NCI-H460 (cell line): ENCODE data around the gene ADAMTSL3. TPM values are rescaled to one million over a fixed set of nuclear protein-coding genes. Genes with fewer than 3 reads are reported as not detected.

Experiments
- DNase-seq: peaks from one replicate; pipeline ENCODE4 v3.0.0-alpha.2; 2016; ENCODE audit warnings: low read depth; ENCODE audit errors: extremely low read depth
- total RNA-seq: library from RNA; depleted of rRNA; stranded (reverse); fragments of >200 nt; shearing (Covaris generic); gene quantifications from 2 replicates; pipeline ENCODE4 v1.2.3, GENCODE V29; 2014

Gene ADAMTSL3
- total RNA-seq, 1 experiment from 2014 or later, result not detected

DNA sequence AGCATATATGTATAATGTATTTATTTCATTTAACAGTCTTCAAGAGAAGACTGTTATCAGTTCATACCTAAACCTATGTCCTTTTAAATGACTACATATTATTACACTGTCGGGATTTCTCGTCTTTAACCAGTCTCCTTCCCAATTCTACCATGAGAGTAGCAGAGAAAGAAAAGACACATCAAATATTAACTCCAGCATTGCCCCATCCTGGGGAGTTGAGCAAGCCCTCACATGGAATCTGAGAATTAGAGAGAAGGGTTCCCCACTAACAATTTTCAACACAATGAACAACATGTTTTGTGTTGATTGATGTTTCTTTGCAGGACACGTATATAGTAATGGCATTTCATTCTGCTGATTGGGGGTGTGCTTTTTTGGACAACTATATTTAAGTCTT, 257.4 kb downstream of the ADAMTSL3 start:
- DNase-seq, result no peak

DNA sequence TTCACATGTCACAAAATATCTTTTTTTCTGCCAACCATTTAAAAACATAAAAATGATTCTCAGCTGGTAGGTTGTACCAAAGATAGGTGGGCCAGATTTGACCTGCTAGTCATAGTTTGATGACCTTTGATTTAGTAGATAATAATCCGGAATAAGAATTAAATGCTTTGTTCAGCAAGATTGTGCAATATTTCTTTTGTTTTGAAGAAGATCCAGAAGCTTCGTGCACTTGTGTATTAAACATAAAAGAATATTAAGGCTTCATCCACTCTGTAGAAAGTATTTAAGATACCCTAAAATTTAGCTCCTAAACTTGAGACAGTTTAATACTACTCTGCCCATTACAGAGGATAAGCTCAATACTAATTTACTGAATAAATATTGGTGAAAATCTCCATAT, 258.4 kb downstream of the ADAMTSL3 start:
- DNase-seq, result no peak

DNA sequence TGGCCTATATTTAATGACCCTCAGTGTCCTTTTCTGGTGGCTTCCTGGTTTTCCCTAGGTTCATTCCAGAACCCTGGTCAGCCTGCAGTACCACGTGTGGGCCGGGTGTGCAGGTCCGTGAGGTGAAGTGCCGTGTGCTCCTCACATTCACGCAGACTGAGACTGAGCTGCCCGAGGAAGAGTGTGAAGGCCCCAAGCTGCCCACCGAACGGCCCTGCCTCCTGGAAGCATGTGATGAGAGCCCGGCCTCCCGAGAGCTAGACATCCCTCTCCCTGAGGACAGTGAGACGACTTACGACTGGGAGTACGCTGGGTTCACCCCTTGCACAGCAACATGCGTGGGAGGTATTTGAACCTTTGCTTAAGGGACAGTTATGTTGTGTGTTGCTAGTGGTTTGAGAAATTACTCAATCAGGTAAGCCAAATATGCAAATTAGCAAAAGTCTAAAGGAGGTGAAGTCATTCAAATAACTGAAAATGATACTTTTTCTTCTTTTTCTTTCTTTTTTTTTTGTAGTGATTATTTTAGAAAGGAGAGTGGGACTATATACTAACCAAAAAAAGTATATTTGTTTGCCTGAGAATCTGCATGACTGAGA, 259.2 kb downstream of the ADAMTSL3 start:
- no peak for DNase-seq

DNA sequence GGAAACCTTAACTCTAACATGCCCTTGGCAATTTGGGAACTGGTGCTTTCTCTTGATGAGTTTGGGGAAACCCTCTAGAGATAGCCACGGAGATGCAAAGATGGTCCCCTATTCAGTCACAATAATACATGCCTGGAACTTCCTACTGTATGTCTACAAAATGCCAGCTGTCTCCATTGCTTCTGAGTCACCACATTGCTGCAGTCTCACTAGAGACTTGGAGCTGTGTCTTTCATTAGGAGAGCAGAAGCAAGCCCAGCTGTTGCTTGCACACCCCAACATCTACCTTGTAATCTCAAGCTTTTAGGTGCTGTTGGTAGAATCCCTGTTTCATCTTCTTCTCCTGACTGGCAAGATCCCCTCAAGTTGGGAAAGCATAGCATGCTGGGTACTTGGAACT, 261.0 kb downstream of the ADAMTSL3 start:
- DNase-seq, result no peak

DNA sequence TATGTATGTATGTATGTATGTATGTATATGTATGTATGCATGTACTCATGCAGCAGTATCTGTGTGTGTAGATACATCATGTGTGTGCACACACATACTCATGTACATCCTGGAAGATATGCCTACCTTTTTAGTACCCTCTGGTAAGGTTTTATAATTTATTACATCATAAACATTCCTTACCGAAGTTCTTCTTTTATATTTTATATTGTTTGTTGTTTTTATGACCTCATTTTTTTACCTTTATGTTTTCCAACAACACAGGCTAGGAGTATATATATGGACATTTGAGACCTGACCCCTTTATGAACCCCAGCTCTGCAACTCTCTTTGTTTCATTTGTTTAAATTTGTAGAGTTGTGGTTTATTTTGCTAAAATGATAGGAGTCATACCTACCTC, 263.5 kb downstream of the ADAMTSL3 start:
- DNase-seq, result no peak

DNA sequence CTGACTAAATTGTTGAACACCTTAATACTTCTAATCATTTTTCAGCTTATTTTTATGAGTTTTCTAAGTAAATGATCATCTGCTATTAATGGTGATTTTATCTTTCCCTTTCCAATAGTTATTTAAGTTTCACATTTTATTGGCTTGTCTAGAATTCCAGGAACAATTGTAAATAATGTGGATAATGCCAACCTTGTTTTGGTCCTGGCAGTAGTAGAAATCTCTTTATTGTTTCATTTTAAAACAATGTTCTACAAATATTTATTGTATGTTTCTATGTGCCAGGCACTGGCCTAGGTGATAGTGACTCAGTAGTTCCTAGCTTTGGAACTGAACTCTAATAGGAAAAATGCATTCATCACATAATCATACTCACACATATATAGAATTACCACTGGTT, 264.1 kb downstream of the ADAMTSL3 start:
- DNase-seq, result no peak

DNA sequence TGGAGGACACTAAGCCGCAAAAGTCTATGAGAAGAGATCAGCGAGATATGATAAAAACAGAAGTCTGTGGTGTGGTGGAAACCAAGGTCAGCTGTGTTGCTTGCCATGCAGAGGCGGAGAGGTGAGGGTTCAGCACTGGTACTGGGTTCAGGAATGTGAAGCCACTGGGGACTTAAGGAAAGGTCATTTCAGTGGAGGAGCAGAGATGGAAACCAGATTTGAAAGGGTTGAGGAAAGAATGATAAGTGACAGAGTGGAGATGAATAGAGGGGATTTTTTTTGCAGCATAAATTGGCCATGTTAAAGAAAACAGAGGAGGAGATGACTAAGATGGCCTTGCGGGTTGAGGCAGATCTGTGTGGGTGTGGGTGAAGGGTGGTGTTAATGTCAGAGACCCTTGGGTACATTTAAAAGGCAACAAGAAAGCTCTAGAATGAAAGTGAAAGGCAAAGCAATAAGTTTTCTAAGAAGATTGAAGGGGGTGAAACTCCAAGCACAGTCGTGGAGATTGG, 265.5 kb downstream of the ADAMTSL3 start:
- DNase-seq, result no peak

DNA sequence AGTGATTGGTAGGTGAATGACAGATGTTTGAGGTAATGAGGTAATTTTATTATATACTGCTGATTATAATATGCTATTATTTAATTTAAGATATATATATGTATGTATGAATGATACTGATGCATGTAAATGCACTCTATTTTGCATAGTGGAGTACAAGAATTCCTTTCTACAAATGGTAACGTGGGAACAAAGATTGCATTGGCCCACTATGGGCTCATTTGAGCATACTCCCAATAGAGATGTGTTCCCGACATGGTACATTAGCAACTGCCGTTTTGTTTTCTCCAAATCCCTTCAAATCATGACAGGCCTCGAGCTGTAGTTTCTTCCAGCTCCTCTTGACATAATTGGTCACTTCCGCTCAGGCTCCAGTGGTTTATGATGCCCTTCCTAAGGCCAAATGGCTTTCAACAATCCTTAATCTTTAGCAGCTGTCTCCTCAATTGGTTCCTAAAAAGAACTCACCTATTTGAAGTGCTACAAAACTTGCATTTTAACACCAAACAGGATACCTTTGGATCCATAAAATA, 266.1 kb downstream of the ADAMTSL3 start:
- no peak for DNase-seq

DNA sequence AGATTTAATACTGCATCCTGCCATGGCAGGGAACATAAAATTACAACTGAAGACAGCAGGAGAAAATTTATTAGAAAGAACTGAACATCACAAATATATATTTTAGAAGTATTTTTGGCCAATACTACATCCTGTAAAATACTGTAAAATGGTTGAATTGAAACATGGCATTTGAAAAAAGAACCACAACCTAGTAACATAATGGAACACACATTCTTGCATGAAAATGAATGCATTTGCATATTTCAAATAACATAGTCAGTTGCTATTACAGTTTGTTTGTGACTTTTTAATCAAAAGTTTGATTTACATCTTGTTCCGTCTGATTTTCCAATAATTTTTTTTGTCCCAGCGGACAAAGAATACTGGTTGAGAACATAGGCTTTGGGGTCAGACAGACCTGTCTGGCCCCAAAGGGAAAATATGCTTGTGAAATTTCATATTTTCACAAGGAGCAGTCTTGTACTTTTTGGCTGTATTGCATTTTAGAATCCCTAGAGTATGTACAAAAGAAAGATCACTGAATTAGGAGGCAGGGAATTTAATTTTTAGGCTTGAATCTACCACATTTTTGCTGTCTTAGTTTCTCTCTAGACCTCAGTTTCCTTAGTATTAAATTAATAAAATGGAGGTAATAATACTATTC, 268.8 kb downstream of the ADAMTSL3 start:
- no peak for DNase-seq

DNA sequence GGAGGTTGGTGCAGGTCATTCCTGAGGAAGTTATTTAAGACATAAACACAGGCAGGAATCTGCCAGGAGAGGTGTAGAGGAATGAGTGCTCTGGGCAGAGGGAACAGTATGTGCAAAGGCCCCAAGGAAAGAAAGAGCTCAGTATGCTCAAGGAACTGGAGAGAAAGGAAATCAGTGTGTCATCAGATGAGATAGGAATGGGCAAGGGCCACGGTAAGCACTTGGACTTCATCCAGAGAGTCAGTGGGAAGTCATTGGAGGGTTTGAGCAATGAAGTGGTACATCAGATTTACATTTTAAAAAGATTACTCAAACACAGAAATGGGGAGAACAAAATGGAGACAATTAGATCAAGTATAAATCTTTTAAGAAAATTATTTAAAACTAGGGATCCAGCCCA, 272.2 kb downstream of the ADAMTSL3 start:
- no peak for DNase-seq

DNA sequence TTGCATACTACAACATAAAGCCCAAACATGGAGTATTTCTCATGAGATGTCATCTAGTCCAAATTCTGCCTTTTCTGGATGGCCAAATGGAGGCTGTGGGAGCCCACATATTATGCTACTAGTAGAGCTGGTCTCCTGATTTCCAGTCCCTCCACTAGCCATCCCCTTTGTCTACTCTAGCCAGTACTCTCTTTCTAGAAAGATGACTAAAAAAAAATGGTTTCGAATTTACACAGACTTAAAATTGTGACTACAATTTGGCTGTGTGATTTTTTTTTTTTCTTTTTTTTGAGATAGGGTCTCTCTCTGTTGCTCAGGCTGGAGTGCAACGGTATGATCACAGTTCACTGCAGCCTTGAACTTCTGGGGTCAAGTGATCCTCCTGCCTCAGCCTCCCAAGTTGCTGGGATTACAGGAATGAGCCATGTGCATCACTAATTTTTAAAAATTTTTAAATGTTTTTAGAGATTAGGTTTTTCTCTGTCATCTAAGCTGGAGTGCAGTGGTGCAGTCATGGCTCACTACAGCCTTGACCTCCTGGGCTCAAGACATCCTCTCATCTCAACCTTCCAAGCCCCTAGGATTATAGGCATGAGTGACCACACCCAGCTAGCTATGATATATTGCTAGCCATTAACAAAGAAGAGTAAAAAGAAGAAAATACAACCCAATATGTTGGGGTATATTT, 273.9 kb downstream of the ADAMTSL3 start:
- DNase-seq, result no peak

DNA sequence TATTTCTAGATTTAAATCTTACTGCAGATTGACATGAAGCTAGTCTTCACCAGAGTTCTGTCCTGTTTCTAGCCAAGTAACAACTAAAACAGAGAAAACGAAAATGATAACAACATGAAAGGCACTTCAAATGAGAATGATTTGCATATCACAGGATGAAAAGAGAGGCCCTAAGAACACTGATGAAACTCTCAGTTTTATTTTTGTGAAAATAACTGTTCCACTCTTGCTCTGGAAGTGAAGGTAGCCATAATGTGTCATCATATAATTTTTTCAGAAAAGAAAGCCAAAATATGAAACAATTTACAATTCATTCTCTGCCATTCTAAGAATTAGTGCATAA, 274.4 kb downstream of the ADAMTSL3 start:
- DNase-seq, result no peak

DNA sequence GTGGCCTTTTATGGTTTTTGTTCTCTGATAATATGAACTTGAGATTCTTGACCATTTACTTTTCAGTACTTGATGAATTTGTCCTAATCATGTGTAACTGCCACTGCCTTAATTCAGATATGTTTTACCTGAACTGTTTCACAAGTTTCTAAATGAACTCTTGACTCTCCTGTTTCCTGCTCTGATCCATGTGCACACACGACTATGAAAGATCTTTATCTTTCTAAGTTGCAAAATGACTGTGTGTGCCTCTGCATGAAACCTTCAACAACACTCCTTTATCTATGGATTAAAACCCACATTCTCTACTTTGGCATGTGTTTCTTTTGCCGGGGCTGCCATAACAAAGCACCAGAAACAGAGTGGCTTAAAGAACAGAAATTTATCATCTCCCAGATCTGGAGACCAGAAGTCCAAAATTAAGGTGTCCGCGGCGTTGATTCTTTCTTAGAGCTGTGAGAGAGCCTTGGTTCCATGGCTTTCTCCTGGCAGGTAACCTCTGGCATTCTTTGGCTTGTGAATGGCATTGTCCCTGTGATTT, 275.0 kb downstream of the ADAMTSL3 start:
- no peak for DNase-seq

DNA sequence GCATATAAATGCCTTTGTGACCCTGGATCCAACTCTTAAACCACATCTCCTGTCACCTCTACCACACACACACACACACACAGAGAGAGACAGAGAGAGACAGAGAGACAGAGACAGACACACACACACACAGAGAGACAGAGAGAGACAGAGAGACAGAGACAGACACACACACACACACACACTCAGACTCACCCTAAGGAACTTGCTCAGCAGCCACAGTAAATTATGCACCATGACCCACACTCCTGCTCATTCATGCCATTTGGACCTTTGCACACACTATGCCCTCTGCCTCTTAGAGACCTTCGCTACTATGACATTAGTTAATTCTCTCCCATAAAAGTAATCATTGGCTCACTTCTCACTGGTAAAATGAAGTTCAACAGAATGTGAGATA, 275.7 kb downstream of the ADAMTSL3 start:
- no peak for DNase-seq

DNA sequence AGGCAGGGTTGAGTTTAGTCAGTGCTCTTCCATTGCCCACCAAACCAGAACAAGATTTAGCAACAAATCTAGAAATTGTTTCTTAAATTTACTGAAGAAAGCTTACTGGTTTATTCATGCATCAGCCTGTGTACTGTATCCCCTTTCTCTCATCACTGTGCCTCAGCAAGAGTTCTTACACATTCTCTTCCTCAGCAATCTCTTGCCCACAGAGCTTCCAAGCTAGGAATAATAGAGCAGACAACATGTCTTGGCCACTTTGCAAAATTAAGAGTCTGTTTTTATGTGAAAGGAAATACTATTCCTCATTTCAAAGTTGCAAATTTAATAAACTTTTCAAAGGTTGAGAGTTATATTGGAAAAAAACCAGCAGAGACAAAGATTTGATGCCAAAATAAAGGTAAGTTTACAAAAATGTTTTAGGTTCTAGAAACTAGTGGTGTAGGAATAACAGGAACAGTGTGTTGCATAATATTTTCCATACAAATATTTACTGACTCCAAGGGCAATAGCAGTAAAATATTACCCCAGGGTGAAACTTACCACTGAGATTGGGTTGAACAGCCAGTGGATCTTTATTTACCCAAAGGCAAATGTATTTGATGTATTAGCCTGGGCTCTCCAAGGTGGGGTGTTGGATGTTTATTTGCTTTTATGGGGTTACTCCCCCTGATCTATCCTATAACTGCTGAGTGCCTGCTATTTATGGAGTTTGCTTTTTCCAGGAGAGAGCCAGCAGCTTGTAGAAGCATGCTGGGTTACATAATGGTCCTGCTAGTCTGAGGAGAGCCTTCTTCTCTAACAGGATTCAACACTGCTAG, 276.7 kb downstream of the ADAMTSL3 start:
- no peak for DNase-seq

DNA sequence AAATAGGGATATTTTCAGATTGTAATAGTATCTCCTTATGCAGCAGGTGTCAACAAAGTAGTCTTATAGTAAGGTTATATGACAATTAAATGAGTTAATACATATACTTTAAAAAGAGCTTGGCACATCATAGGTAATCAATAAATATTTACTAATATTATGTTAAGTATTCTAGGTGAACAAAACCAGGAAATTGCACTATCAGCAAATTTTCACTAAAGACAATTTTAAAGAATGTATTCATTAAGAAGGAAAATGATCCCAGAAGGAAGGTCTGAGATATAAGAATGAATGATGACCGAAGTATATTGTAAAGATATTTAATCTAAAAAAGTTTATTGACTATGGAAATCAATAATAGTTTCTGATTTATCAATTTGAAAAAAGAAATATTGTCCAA, 281.9 kb downstream of the ADAMTSL3 start:
- no peak for DNase-seq

DNA sequence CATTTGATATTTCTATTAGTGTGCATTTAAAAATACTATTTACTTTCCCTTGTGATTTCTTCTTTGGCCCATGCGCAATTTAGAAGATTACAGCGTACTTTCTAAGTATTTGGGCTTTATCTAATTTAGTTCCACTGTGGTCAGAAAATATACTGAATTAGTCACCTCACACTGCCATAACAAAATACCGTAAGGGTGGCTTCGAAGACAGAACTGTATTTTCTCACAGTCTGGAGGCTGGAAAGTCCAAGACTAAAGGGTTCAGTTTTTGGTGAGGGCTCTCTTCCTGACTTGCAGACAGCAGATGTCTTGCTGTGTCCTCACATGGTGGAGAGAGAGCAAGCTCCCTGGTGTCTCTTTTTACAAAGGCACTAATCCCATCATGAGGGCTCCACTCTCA, 286.2 kb downstream of the ADAMTSL3 start:
- no peak for DNase-seq

DNA sequence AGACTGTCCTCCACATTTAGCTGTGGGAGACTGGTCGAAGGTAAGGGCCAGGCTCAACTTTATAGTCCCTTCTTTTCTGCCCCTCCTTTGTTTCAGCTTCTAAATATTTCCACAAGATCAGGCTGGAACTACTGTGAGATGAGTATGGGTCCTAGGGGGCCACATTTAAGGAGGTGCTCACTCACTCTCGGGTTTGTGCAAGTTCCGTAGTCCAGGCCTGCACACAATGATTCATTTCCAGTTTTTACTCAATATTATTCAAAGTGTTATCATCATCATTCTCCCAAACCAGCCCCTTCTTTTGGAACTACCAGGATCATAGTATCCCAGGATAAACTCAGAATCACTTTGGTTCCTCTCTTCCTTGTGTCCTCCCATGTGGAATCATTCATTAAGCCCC, 289.1 kb downstream of the ADAMTSL3 start:
- DNase-seq, result no peak

DNA sequence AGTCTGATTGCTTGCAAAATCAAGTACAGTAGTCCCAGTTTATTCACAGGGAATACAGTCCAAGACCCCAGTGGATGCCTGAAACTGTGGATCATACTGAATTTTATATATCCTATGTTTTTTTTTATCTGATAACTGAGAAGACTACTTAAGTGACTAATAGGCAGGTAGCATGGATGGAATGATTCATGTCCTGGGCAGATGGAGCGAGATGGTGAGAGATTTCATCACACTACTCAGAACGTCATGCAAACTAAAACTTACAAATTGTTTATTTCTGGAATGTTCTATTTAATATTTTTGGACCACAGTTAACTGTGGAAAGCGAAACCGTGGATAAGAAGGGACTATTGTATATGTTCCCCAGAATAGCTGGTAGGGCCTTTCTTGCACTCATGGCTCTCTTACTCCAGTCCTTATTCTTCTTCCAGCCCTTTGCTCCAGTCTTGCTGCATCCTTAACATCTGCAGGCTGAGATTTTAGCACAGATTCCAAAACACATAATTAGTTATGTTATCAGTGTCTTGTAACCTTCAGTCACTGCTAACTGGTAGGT, 290.0 kb downstream of the ADAMTSL3 start:
- DNase-seq, result no peak

DNA sequence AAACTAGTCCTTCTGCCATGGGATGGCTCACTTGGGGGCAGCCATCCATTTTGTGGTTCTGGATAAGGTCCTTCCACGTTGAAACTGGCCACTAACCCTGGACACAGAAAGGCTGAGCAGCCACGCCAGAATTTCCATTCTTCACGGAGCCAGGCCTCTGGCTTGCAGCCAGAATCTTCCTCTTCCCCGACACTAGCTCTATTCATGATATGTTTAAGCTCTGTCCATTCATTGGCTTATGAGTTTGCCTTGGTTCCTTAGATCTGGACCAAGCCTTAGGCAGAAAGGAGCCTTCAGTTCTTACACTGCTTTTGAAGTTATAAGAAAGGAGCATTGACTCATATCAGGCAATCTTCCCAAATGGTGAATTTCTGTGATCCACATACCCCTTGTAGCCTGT, 293.2 kb downstream of the ADAMTSL3 start:
- no peak for DNase-seq
